Astrocyte of the hippocampus (primary cell): ENCODE data around the gene CPS1.

Source experiments
- DNase-seq: peaks from one replicate; pipeline ENCODE4 v3.0.0; 2011; ENCODE audit warnings: low read depth, low spot score

The CPS1 gene

GRCh38 chr2:210556329-210556980 lies at the start of gene CPS1:
Gene CPS1, plus strand, starts transcription at chr2:210556599. Its CDS starts 135 bp downstream, at chr2:210556734.
- DNase-seq: no peak

- no peak for DNase-seq
Measured at GRCh38 chr2:210515911-210516310, 40.5 kb upstream of the CPS1 start.

- DNase-seq: no peak
Measured at GRCh38 chr2:210517264-210517663, 39.1 kb upstream of the CPS1 start.

- DNase-seq: no peak
Measured at GRCh38 chr2:210519594-210519993, 36.8 kb upstream of the CPS1 start.

- DNase-seq: no peak
Measured at GRCh38 chr2:210522399-210522798, 34.0 kb upstream of the CPS1 start.

- DNase-seq: no peak
Measured at GRCh38 chr2:210523650-210524289, 32.6 kb upstream of the CPS1 start.

GRCh38 chr2:210524533-210524932 lies 31.9 kb upstream of the CPS1 start:
- DNase-seq: no peak

- no peak for DNase-seq
Measured at GRCh38 chr2:210527286-210527685, 29.1 kb upstream of the CPS1 start.

GRCh38 chr2:210528716-210529115 lies 27.7 kb upstream of the CPS1 start:
- DNase-seq: no peak

GRCh38 chr2:210531050-210531449 lies 25.3 kb upstream of the CPS1 start:
- no peak for DNase-seq

- no peak for DNase-seq
Measured at GRCh38 chr2:210531482-210531881, 24.9 kb upstream of the CPS1 start.

- DNase-seq: no peak
Measured at GRCh38 chr2:210533389-210533788, 23.0 kb upstream of the CPS1 start.

GRCh38 chr2:210534879-210535278 lies 21.5 kb upstream of the CPS1 start:
- no peak for DNase-seq

- DNase-seq: no peak
Measured at GRCh38 chr2:210536973-210537650, 19.3 kb upstream of the CPS1 start.

- no peak for DNase-seq
Measured at GRCh38 chr2:210539035-210539434, 17.4 kb upstream of the CPS1 start.

- DNase-seq: no peak
Measured at GRCh38 chr2:210539578-210540416, 16.6 kb upstream of the CPS1 start.

- no peak for DNase-seq
Measured at GRCh38 chr2:210540471-210540870, 15.9 kb upstream of the CPS1 start.

GRCh38 chr2:210540900-210541289 lies 15.5 kb upstream of the CPS1 start:
- no peak for DNase-seq

GRCh38 chr2:210541290-210541902 lies 15.0 kb upstream of the CPS1 start:
- no peak for DNase-seq

- DNase-seq: no peak
Measured at GRCh38 chr2:210544007-210544590, 12.3 kb upstream of the CPS1 start.

- no peak for DNase-seq
Measured at GRCh38 chr2:210544831-210545230, 11.6 kb upstream of the CPS1 start.
